HG02610 (cell line): ENCODE data around the gene TNS3.
A peak's percentile ranks its signal among the peaks of the same experiment; 100 is the strongest.

Experiments used
- ATAC-seq: cut with Tn5 transposase; IDR thresholded peaks from one replicate; pipeline ENCODE4 v1.9.1; 2021; ENCODE audit warnings: mild to moderate bottlenecking, moderate library complexity; ENCODE audit not compliant: unreplicated experiment

The TNS3 gene

GRCh38 chr7:47356261-47356660 lies 225.7 kb downstream of the TNS3 start:
- no peak for ATAC-seq

- no peak for ATAC-seq
Observed at GRCh38 chr7:47355684-47356083, 226.2 kb downstream of the TNS3 start.

- ATAC-seq, result no peak
Observed at GRCh38 chr7:47354831-47355541, 226.9 kb downstream of the TNS3 start.

GRCh38 chr7:47354071-47354470 lies 227.8 kb downstream of the TNS3 start:
- ATAC-seq, result no peak

- no peak for ATAC-seq
Observed at GRCh38 chr7:47352394-47352968, 229.4 kb downstream of the TNS3 start.

- no peak for ATAC-seq
Observed at GRCh38 chr7:47351233-47352154, 230.4 kb downstream of the TNS3 start.

- ATAC-seq, result no peak
Observed at GRCh38 chr7:47350425-47350824, 231.5 kb downstream of the TNS3 start.

- no peak for ATAC-seq
Observed at GRCh38 chr7:47349401-47349800, 232.5 kb downstream of the TNS3 start.

GRCh38 chr7:47347816-47348385 lies 234.0 kb downstream of the TNS3 start:
- no peak for ATAC-seq

GRCh38 chr7:47347346-47347745 lies 234.6 kb downstream of the TNS3 start:
- ATAC-seq, result no peak

- ATAC-seq, result no peak
Observed at GRCh38 chr7:47346377-47346914, 235.5 kb downstream of the TNS3 start.

- ATAC-seq, result no peak
Observed at GRCh38 chr7:47345857-47346298, 236.0 kb downstream of the TNS3 start.

GRCh38 chr7:47344171-47344955 lies 237.5 kb downstream of the TNS3 start:
- no peak for ATAC-seq

GRCh38 chr7:47343061-47343455 lies 238.9 kb downstream of the TNS3 start:
- no peak for ATAC-seq

GRCh38 chr7:47342296-47343060 lies 239.4 kb downstream of the TNS3 start:
- ATAC-seq, result no peak

- no peak for ATAC-seq
Observed at GRCh38 chr7:47340517-47340916, 241.4 kb downstream of the TNS3 start.

GRCh38 chr7:47338026-47338425 lies 243.9 kb downstream of the TNS3 start:
- no peak for ATAC-seq

GRCh38 chr7:47337531-47337930 lies 244.4 kb downstream of the TNS3 start:
- ATAC-seq, result peak; percentile 97
